ENCODE measurements around the gene TARS3. TPM values are rescaled to one million over a fixed set of nuclear protein-coding genes. Genes with fewer than 3 reads are reported as not detected.
A peak's percentile ranks its signal among the peaks of the same experiment; 100 is the strongest.

TARS3 gene
- total and polyA plus RNA-seq, 7 experiments from 2014 or later = 10.2 to 42.6 (median 22.7) TPM

- Histone ChIP-seq H3K36me3 (ENCODE audit: control insufficient read depth in 2 of 3, insufficient read depth in 3 of 3, low read length in 3 of 3) (peaks cover 9 to 47% (median 17%) of the 10 kb centered on the region in 3 experiments), H3K27me3 (ENCODE audit: control insufficient read depth in 2 of 2, insufficient read depth in 2 of 2, low read length in 2 of 2) (no peaks in the 10 kb centered on the region), H3K4me3 (ENCODE audit: low read length) (no peak overlapping the region), H3K9me3 (ENCODE audit: control insufficient read depth in 2 of 3, low read length in 3 of 3) (no peaks in the 10 kb centered on the region), H3K4me1 (ENCODE audit: control insufficient read depth in 2 of 2, insufficient read depth in 2 of 2, low read length in 2 of 2) (peaks cover 0 to 2% of the 10 kb centered on the region in 2 donors), H3K27ac (ENCODE audit: low read depth, low read length) (no peak overlapping the region)
- H3K36me3 Mint-ChIP-seq = peaks cover 15 to 82% (median 53%) of the 10 kb centered on the region in 5 donors
- POLR2A ChIA-PET = no interaction called here
- DNase-seq (no peak), ATAC-seq (no peak)
- H3K27ac Mint-ChIP-seq = peak overlapping the region in 4 of 9 donors; percentile 6 to 80 (median 24)
- no peak overlapping the region for H3K4me3 Mint-ChIP-seq
- H3K4me1 Mint-ChIP-seq = peaks cover 0 to 15% (median 0%) of the 10 kb centered on the region in 7 donors
- CTCF ChIA-PET = interaction anchor here (1.1 kb wide), 1 partner anchor 38 kb away, joined by 3 read pairs; no protein-coding TSS in a partner anchor
- H3K27me3 Mint-ChIP-seq = no peaks in the 10 kb centered on the region
- peaks cover 0 to 1% (median 0%) of the 10 kb centered on the region in 11 donors for H3K9me3 Mint-ChIP-seq
- intact Hi-C loops (cut with micrococcal nuclease) = no loop called here
These were observed 44.5 kb downstream of the TARS3 start for GRCh38 chr15:101679806-101680205.

GRCh38 chr15:101676921-101677329 is 47.3 kb downstream of the TARS3 start:
- H3K27ac ChIP-seq (ENCODE audit: low read depth, low read length) = no peak overlapping the region
- DNase-seq = no peak
- H3K36me3 Mint-ChIP-seq = peaks cover 20 to 83% (median 49%) of the 10 kb centered on the region in 5 donors
- H3K36me3 ChIP-seq (ENCODE audit: control insufficient read depth in 2 of 3, insufficient read depth in 3 of 3, low read length in 3 of 3) = peaks cover 16 to 61% (median 20%) of the 10 kb centered on the region in 3 experiments
- CTCF ChIA-PET = no interaction called here
- POLR2A ChIA-PET = no interaction called here
- no peaks in the 10 kb centered on the region for H3K27me3 Mint-ChIP-seq
- H3K9me3 Mint-ChIP-seq = peaks cover 0 to 1% (median 0%) of the 10 kb centered on the region in 11 donors
- H3K27me3 ChIP-seq (ENCODE audit: control insufficient read depth in 2 of 2, insufficient read depth in 2 of 2, low read length in 2 of 2) = no peaks in the 10 kb centered on the region
- H3K4me1 Mint-ChIP-seq = peaks cover 0 to 9% (median 0%) of the 10 kb centered on the region in 7 donors
- no peak overlapping the region for H3K27ac Mint-ChIP-seq
- no peaks in the 10 kb centered on the region for H3K9me3 ChIP-seq (ENCODE audit: control insufficient read depth in 2 of 3, low read length in 3 of 3)
- ATAC-seq = no peak
- H3K4me1 ChIP-seq (ENCODE audit: control insufficient read depth in 2 of 2, insufficient read depth in 2 of 2, low read length in 2 of 2) = peaks cover 0 to 2% of the 10 kb centered on the region in 2 donors
- intact Hi-C loops (cut with micrococcal nuclease) = no loop called here
- no peak overlapping the region for H3K4me3 Mint-ChIP-seq
- no peak overlapping the region for H3K4me3 ChIP-seq (ENCODE audit: low read length)

GRCh38 chr15:101675796-101676582 is 48.3 kb downstream of the TARS3 start:
- no peak overlapping the region for H3K4me3 Mint-ChIP-seq
- ChIA-PET CTCF (no interaction called here), POLR2A (no interaction called here)
- Histone ChIP-seq H3K4me1 (ENCODE audit: control insufficient read depth in 2 of 2, insufficient read depth in 2 of 2, low read length in 2 of 2) (peaks cover 0 to 2% of the 10 kb centered on the region in 2 donors), H3K36me3 (ENCODE audit: control insufficient read depth in 2 of 3, insufficient read depth in 3 of 3, low read length in 3 of 3) (peaks cover 16 to 65% (median 20%) of the 10 kb centered on the region in 3 experiments), H3K4me3 (ENCODE audit: low read length) (no peak overlapping the region), H3K9me3 (ENCODE audit: control insufficient read depth in 2 of 3, low read length in 3 of 3) (no peaks in the 10 kb centered on the region), H3K27ac (ENCODE audit: low read depth, low read length) (no peak overlapping the region), H3K27me3 (ENCODE audit: control insufficient read depth in 2 of 2, insufficient read depth in 2 of 2, low read length in 2 of 2) (no peaks in the 10 kb centered on the region)
- ATAC-seq (peak; percentile 60), DNase-seq (no peak)
- no peaks in the 10 kb centered on the region for H3K27me3 Mint-ChIP-seq
- H3K36me3 Mint-ChIP-seq = peaks cover 16 to 84% (median 55%) of the 10 kb centered on the region in 5 donors
- intact Hi-C loops (cut with micrococcal nuclease) = no loop called here
- H3K27ac Mint-ChIP-seq = peak overlapping the region in 4 of 9 donors; percentile 10 to 65 (median 35)
- peaks cover 0 to 1% (median 0%) of the 10 kb centered on the region in 11 donors for H3K9me3 Mint-ChIP-seq
- H3K4me1 Mint-ChIP-seq = peaks cover 0 to 9% (median 0%) of the 10 kb centered on the region in 7 donors

- intact Hi-C loops (cut with micrococcal nuclease) = no loop called here
- H3K9me3 Mint-ChIP-seq = peaks cover 0 to 1% (median 0%) of the 10 kb centered on the region in 11 donors
- Histone ChIP-seq H3K4me1 (ENCODE audit: control insufficient read depth in 2 of 2, insufficient read depth in 2 of 2, low read length in 2 of 2) (peaks cover 0 to 2% of the 10 kb centered on the region in 2 donors), H3K27ac (ENCODE audit: low read depth, low read length) (no peak overlapping the region), H3K36me3 (ENCODE audit: control insufficient read depth in 2 of 3, insufficient read depth in 3 of 3, low read length in 3 of 3) (peaks cover 16 to 63% (median 20%) of the 10 kb centered on the region in 3 experiments), H3K27me3 (ENCODE audit: control insufficient read depth in 2 of 2, insufficient read depth in 2 of 2, low read length in 2 of 2) (no peaks in the 10 kb centered on the region), H3K9me3 (ENCODE audit: control insufficient read depth in 2 of 3, low read length in 3 of 3) (no peaks in the 10 kb centered on the region), H3K4me3 (ENCODE audit: low read length) (no peak overlapping the region)
- no peak for DNase-seq
- H3K27ac Mint-ChIP-seq = peak overlapping the region in 2 of 9 donors; percentile 21 to 61
- ChIA-PET POLR2A (no interaction called here), CTCF (no interaction called here)
- no peak overlapping the region for H3K4me3 Mint-ChIP-seq
- no peaks in the 10 kb centered on the region for H3K27me3 Mint-ChIP-seq
- peaks cover 0 to 9% (median 0%) of the 10 kb centered on the region in 7 donors for H3K4me1 Mint-ChIP-seq
- no peak for ATAC-seq
- peaks cover 19 to 84% (median 58%) of the 10 kb centered on the region in 5 donors for H3K36me3 Mint-ChIP-seq
These were observed 49.3 kb downstream of the TARS3 start for GRCh38 chr15:101675015-101675414.

GRCh38 chr15:101672298-101672697 is 52.0 kb downstream of the TARS3 start:
- peaks cover 23 to 85% (median 63%) of the 10 kb centered on the region in 5 donors for H3K36me3 Mint-ChIP-seq
- ATAC-seq = no peak
- H3K9me3 ChIP-seq (ENCODE audit: control insufficient read depth in 2 of 3, low read length in 3 of 3) = no peaks in the 10 kb centered on the region
- intact Hi-C loops (cut with micrococcal nuclease) = no loop called here
- ChIA-PET POLR2A (no interaction called here), CTCF (interaction anchor here (0.6 to 0.8 kb wide), 2 partner anchors 17 to 388 kb away, joined by 3 read pairs; no protein-coding TSS in a partner anchor)
- no peaks in the 10 kb centered on the region for H3K9me3 Mint-ChIP-seq
- no peak overlapping the region for H3K27ac ChIP-seq (ENCODE audit: low read depth, low read length)
- no peak overlapping the region for H3K27ac Mint-ChIP-seq
- H3K4me3 Mint-ChIP-seq = no peak overlapping the region
- H3K36me3 ChIP-seq (ENCODE audit: control insufficient read depth in 2 of 3, insufficient read depth in 3 of 3, low read length in 3 of 3) = peaks cover 12 to 78% (median 20%) of the 10 kb centered on the region in 3 experiments
- no peaks in the 10 kb centered on the region for H3K27me3 Mint-ChIP-seq
- H3K4me1 Mint-ChIP-seq = peaks cover 0 to 9% (median 0%) of the 10 kb centered on the region in 7 donors
- no peak for DNase-seq
- H3K27me3 ChIP-seq (ENCODE audit: control insufficient read depth in 2 of 2, insufficient read depth in 2 of 2, low read length in 2 of 2) = no peaks in the 10 kb centered on the region
- H3K4me3 ChIP-seq (ENCODE audit: low read length) = no peak overlapping the region
- peaks cover 0 to 2% of the 10 kb centered on the region in 2 donors for H3K4me1 ChIP-seq (ENCODE audit: control insufficient read depth in 2 of 2, insufficient read depth in 2 of 2, low read length in 2 of 2)

- H3K4me1 ChIP-seq (ENCODE audit: control insufficient read depth in 2 of 2, insufficient read depth in 2 of 2, low read length in 2 of 2) = no peaks in the 10 kb centered on the region
- H3K27me3 ChIP-seq (ENCODE audit: control insufficient read depth in 2 of 2, insufficient read depth in 2 of 2, low read length in 2 of 2) = no peaks in the 10 kb centered on the region
- no peaks in the 10 kb centered on the region for H3K9me3 ChIP-seq (ENCODE audit: control insufficient read depth in 2 of 3, low read length in 3 of 3)
- H3K36me3 ChIP-seq (ENCODE audit: control insufficient read depth in 2 of 3, insufficient read depth in 3 of 3, low read length in 3 of 3) = peaks cover 12 to 60% (median 13%) of the 10 kb centered on the region in 3 experiments
- DNase-seq (no peak), ATAC-seq (no peak)
- H3K4me3 ChIP-seq (ENCODE audit: low read length) = no peak overlapping the region
- ChIA-PET CTCF (no interaction called here), POLR2A (no interaction called here)
- Mint-ChIP-seq H3K36me3 (peaks cover 20 to 74% (median 66%) of the 10 kb centered on the region in 5 donors), H3K4me1 (peaks cover 0 to 17% (median 8%) of the 10 kb centered on the region in 7 donors), H3K27me3 (no peaks in the 10 kb centered on the region), H3K4me3 (no peak overlapping the region), H3K9me3 (peaks cover 0 to 3% (median 0%) of the 10 kb centered on the region in 11 donors), H3K27ac (no peak overlapping the region)
- no peak overlapping the region for H3K27ac ChIP-seq (ENCODE audit: low read depth, low read length)
- intact Hi-C loops (cut with micrococcal nuclease) = no loop called here
These were observed 54.5 kb downstream of the TARS3 start for GRCh38 chr15:101669744-101670143.
